HG03460 (cell line): Measurements from ENCODE around the gene OSBPL7.

Experiments used
- ATAC-seq: cut with Tn5 transposase; IDR thresholded peaks from one replicate; pipeline ENCODE4 v1.9.1; 2021; ENCODE audit not compliant: unreplicated experiment

Gene OSBPL7

GRCh38 chr17:47807421-47807820, 14.2 kb downstream of the OSBPL7 start:
- no peak for ATAC-seq

- no peak for ATAC-seq
Measured at GRCh38 chr17:47806913-47807255, 14.7 kb downstream of the OSBPL7 start.

- no peak for ATAC-seq
Measured at GRCh38 chr17:47806026-47806912, 15.3 kb downstream of the OSBPL7 start.

GRCh38 chr17:47804461-47804860, 17.1 kb downstream of the OSBPL7 start:
- no peak for ATAC-seq

- ATAC-seq: no peak
Measured at GRCh38 chr17:47803751-47804150, 17.8 kb downstream of the OSBPL7 start.

GRCh38 chr17:47803201-47803600, 18.4 kb downstream of the OSBPL7 start:
- no peak for ATAC-seq

DNA sequence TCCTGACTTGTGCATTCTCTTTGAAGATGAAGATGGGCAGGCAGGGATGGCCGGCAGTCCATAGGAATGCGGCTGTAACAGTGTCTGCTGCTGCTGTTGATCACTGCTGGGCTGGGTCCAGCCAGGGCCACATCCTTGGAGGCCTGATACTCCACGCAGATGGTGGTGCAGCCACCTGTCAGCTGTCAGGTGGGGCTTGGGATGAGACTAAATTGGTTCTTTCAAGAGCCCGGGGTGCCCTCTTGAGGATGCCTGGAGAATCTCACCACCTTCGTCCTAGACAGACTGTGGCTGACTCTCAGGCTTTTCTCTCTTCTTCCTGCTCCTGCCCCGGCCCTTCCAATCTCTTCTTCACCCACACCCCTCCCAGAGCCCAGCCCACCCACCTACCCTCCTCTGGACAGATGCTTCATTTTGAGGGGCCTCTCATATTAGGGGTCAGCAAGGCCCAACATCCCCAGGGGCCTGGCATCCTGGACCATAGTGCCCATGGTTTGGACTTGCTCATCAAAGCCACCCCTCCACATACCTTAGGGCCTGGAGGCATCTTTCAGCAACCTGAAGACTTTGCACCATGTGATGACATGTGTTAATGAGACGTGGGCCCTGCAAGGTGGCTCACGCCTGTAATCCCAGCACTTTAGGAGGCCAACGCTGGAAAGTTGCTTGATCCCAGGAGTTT, 19.1 kb downstream of the OSBPL7 start:
- ATAC-seq: no peak

GRCh38 chr17:47801906-47802305, 19.7 kb downstream of the OSBPL7 start:
- no peak for ATAC-seq

- ATAC-seq: no peak
Measured at GRCh38 chr17:47801176-47801765, 20.3 kb downstream of the OSBPL7 start.

DNA sequence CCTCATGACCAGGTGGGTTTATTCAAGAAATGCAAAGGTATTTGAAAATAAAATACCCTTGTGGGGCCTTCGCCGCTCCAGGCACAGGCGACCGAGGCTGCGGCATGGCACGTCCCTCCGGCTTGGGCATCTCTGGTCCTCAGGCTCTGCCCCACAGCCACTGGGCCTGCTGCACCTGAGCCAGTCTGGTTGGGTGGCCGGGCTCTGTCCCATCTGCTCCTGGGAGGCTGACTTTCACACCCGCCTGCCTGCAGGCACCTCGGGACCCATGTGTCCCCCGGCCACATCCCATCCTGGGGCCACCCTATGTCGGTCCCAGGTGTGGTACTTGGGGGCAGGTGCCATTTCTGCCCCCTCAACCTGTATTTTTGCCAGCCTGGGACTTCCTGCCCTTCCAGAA, 20.9 kb downstream of the OSBPL7 start:
- no peak for ATAC-seq

DNA sequence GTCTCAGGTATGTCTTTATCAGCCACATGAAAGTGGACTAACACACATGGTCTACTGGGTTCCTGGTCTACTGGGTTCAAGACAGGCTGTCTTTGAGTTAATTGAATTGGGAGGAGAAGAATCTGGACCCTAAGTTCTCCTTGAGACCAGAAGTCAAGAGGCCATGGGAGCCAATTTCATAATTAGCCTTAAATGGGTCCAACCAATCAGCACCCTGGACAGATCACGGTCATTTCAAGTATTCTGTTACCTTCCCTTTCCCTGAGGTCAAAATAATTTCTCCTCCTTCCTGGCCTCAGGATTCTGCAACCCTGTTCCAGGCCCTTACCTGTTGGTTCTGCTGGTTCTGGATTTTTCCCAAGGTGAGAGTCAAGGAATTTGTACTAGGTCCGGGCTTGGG, 23.8 kb downstream of the OSBPL7 start:
- ATAC-seq: no peak

DNA sequence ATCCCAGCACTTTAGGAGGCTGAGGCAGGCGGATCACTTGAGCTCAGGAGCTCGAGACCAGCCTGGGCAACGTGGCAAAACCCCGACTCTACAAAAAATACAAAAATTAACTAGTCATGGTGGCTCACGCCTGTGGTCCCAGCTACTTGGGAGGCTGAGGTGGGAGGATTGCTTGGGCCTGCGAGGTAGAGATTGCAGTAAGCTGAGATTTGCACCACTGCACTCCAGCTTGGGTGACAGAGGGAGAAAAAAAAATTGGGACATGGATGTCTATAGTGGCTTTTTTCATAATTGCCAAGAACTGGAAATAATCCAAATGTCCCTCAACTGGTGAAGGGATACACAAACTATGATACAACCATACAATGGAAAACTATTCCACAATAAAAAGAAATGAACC, 28.6 kb downstream of the OSBPL7 start:
- no peak for ATAC-seq

DNA sequence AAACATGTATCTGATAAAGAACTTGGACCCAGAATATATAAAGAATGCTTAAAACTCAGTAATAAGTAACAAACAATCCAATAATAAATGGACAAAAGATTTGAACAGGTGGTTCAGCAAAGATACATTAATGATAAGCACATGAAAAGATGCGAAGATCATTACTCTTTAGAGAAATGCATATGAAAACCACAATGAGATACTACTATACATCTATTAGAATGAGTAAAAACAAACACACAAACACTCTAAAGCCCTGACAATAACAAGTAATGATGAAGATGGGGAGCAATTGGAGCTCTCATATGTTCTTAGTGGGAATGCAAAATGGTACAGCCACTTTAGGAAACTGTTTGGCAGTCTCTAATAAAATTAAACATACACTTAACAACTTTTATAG, 29.1 kb downstream of the OSBPL7 start:
- ATAC-seq: no peak

GRCh38 chr17:47791025-47791424, 30.6 kb downstream of the OSBPL7 start:
- no peak for ATAC-seq

DNA sequence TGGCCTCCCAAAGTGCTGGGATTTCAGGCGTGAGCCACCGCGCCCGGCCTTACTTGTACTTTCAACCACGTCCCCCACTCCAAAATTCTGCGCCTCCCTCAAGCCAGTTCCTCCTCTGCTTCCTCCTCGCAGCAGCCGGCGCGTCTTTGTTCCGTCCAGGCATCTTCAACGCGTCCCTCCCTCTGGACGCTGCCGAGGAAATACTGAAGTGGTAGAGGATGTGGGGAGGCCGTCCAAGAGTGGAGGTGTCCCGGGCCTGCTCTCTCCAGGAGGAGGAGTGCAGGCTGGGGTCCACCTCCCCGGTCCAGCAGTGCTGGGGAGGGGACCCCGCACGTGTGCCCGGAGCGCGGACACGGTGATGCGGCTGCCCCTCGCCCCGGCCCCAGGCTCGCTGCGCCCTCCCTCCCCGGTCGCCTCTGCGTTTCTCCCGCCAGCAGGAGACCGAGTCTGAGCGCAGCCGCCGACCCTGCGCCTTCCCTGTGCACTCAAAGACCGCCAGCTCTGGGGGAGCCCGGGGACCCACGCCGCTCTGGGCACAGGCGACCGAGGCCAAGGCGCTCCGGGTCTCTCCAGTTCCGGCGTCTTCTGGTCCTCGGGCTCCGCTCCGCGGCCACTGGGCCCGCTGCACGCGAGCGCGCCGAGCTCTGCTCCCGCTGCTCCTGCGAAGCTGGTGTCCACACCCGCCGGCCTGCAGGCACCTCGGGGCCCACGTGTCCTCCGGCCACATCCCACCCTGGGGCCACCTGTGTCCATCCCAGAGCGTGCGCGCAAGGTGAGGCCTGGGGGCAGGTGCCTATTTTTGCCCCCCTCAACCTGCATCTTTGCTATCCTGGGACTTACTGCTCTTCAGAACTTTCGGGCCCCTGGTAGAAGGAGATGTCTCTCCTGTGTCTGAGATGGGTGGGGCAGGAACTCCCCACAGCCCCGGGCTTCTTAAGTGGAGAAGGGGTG, 31.7 kb downstream of the OSBPL7 start:
- ATAC-seq: no peak

- ATAC-seq: no peak
Measured at GRCh38 chr17:47785538-47786123, 36.0 kb downstream of the OSBPL7 start.

GRCh38 chr17:47781397-47781796, 40.2 kb downstream of the OSBPL7 start:
- ATAC-seq: no peak

DNA sequence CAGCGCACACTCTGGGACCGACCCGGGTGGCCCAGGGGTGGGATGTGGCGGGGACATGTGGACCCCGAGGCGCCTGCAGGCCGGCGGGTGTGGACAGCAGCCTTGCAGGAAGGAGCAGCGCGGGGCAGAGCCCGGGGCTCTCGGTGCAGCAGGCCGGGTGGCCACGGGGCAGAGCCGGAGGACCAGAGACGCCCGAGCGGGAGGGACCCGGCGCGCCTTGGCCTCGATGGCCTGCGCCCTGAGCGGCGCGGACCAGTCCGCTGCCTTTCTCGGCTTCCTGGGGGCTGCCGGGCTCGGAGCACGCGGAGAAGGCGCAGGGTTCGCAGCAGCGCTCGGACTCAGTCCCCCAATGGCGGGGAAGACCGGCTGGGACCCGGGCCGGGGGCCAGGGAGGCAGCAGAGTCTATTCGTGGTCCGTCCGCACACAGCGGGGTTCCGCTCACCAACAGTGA, 43.4 kb downstream of the OSBPL7 start:
- ATAC-seq: no peak

- no peak for ATAC-seq
Measured at GRCh38 chr17:47776330-47777197, 45.0 kb downstream of the OSBPL7 start.
